Vagina (tissue), 2 donors: ENCODE data around the gene ATP8B3.

Source experiments
- POLR2A ChIP-seq, 2 donors: fragments of 450-650 bp; IDR thresholded peaks; one replicate each; pipeline ENCODE4 v1.6.1; 2017; ENCODE audit warnings: antibody characterized with exemption in 2 of 2, mild to moderate bottlenecking in 2 of 2, moderate library complexity in 2 of 2
- POLR2AphosphoS5 ChIP-seq, 2 donors: sonication (generic); formaldehyde crosslinking; IDR thresholded peaks; one replicate each; pipeline ENCODE4 v1.9.0; 2017; ENCODE audit warnings: antibody characterized with exemption in 2 of 2, mild to moderate bottlenecking in 2 of 2, low read depth in 1 of 2; ENCODE audit not compliant: insufficient read depth in 1 of 2
- TF ChIP-seq, protein P1 (sequence below), 3 experiments: fragments of 450-650 bp in 2 of 3; fragments of 200-600 bp in 1 of 3; sonication (generic) in 1 of 3; IDR thresholded peaks; one replicate each; pipeline ENCODE4 v1.5.1; 2017 to 2019; ENCODE audit warnings: antibody characterized with exemption in 3 of 3, mild to moderate bottlenecking in 2 of 3, moderate library complexity in 2 of 3

GRCh38 chr19:1859331-1859781 lies 47.3 kb upstream of the ATP8B3 start:
- TF ChIP-seq POLR2A (IDR thresholded peaks at IDR 0.05) (no peak), POLR2AphosphoS5 (IDR thresholded peaks at IDR 0.05; ENCODE audit: insufficient read depth in 1 of 2, low read depth in 1 of 2) (no peak)
- TF ChIP-seq, protein P1, sequence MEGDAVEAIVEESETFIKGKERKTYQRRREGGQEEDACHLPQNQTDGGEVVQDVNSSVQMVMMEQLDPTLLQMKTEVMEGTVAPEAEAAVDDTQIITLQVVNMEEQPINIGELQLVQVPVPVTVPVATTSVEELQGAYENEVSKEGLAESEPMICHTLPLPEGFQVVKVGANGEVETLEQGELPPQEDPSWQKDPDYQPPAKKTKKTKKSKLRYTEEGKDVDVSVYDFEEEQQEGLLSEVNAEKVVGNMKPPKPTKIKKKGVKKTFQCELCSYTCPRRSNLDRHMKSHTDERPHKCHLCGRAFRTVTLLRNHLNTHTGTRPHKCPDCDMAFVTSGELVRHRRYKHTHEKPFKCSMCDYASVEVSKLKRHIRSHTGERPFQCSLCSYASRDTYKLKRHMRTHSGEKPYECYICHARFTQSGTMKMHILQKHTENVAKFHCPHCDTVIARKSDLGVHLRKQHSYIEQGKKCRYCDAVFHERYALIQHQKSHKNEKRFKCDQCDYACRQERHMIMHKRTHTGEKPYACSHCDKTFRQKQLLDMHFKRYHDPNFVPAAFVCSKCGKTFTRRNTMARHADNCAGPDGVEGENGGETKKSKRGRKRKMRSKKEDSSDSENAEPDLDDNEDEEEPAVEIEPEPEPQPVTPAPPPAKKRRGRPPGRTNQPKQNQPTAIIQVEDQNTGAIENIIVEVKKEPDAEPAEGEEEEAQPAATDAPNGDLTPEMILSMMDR (IDR thresholded peaks at IDR 0.05) = no peak
